HepG2 (cell line): ENCODE results near the gene SMIM36. TPM values are rescaled to one million over a fixed set of nuclear protein-coding genes. Genes with fewer than 3 reads are reported as not detected.

Source experiments
- ATAC-seq: fragments of 200-7000 bp; cut with Tn5 transposase; 3 replicates; pipeline ENCODE4 v1.9.1; 2020; ENCODE audit warnings: mild to moderate bottlenecking, moderate library complexity
- BruUV-seq: library from RNA; stranded (reverse); fragments of 400-500 nt; replicated peaks from 2 replicates; lab custom pipeline; 2021; lab: Mats Ljungman, UMichigan
- CTCF ChIA-PET: fragments of 300-600 bp; formaldehyde crosslinking; extraction: SDS; loops from one replicate; lab custom pipeline; 2021; ENCODE audit warnings: low total read pairs, inconsistent platforms, low intra/inter-chr PET ratio; lab: Yijun Ruan, JAX
- POLR2A ChIA-PET: fragments of 350-600 bp; sonication (Branson Sonifier 250); formaldehyde crosslinking; loops from one replicate; lab custom pipeline; 2020; ENCODE audit warnings: antibody characterized with exemption, inconsistent platforms; lab: Yijun Ruan, JAX
- DNase-seq: peaks from one replicate; pipeline ENCODE4 v3.0.0-alpha.2; 2015; ENCODE audit warnings: low spot score
- FAIRE-seq: peaks from 3 replicates; lab custom pipeline; 2011; peaks lifted over from hg19 to GRCh38; lab: Jason Lieb, UNC
- H2AFZ ChIP-seq: one replicate; pipeline ENCODE4 v1.6.1; 2011; ENCODE audit warnings: low read length, inconsistent platforms
- H3K27ac ChIP-seq: fragments of 300-600 bp; 3 replicates; pipeline ENCODE4 v1.8.0; 2011; ENCODE audit warnings: mixed run types, mild to moderate bottlenecking, mixed read lengths, low read length, inconsistent platforms; ENCODE audit not compliant: insufficient read depth; ENCODE audit errors: extremely low read length
- H3K27me3 ChIP-seq, 2 experiments: fragments of 200-600 bp in 1 of 2; 2 replicates in 1 of 2; 3 replicates in 1 of 2; pipeline versions ENCODE4 v1.6.0 to v1.8.0; 2011; ENCODE audit warnings: low read length in 2 of 2, mild to moderate bottlenecking in 2 of 2, moderate library complexity in 2 of 2, inconsistent platforms in 1 of 2; ENCODE audit not compliant: insufficient read depth in 2 of 2, control insufficient read depth in 1 of 2
- H3K36me3 ChIP-seq, 2 experiments: fragments of 200-600 bp in 1 of 2; replicated peaks in 1 of 2; 2 replicates in 1 of 2; 3 replicates in 1 of 2; pipeline versions ENCODE4 v1.5.1 to v1.8.0; 2011; ENCODE audit warnings: low read length in 2 of 2, inconsistent platforms in 1 of 2; ENCODE audit not compliant: insufficient read depth in 2 of 2, control insufficient read depth in 1 of 2
- H3K4me1 ChIP-seq: 2 replicates; pipeline ENCODE4 v1.5.1; 2012; ENCODE audit warnings: low read length, inconsistent platforms; ENCODE audit not compliant: insufficient read depth
- H3K4me2 ChIP-seq: 2 replicates; pipeline ENCODE4 v1.6.0; 2011; ENCODE audit warnings: low read depth, low read length, inconsistent platforms
- H3K4me3 ChIP-seq, 3 experiments: fragments of 200-600 bp in 1 of 3; sonication (generic), shearing (Covaris generic) in 1 of 3; replicated peaks in 1 of 3; 2 replicates each; pipeline ENCODE4 v1.5.1; 2011 to 2016; ENCODE audit warnings: low read length in 3 of 3, inconsistent platforms in 2 of 3, low read depth in 2 of 3, mild to moderate bottlenecking in 2 of 3, control low read depth in 1 of 3, mixed read lengths in 1 of 3; ENCODE audit not compliant: insufficient read depth in 1 of 3
- H3K79me2 ChIP-seq: one replicate; pipeline ENCODE4 v1.6.1; 2011; ENCODE audit warnings: low read length, inconsistent platforms; ENCODE audit not compliant: insufficient read depth
- H3K9ac ChIP-seq: 2 replicates; pipeline ENCODE4 v1.6.0; 2011; ENCODE audit warnings: mild to moderate bottlenecking, low read depth, low read length, inconsistent platforms; ENCODE audit not compliant: insufficient read depth
- H3K9me3 ChIP-seq: 2 replicates; pipeline ENCODE4 v1.5.1; 2012; ENCODE audit warnings: mild to moderate bottlenecking, low read length
- H4K20me1 ChIP-seq: 2 replicates; pipeline ENCODE4 v1.6.0; 2011; ENCODE audit warnings: inconsistent platforms, mild to moderate bottlenecking, low read length, moderate library complexity; ENCODE audit not compliant: insufficient read depth
- CENPT ChIP-seq: sonication (generic); formaldehyde crosslinking; IDR thresholded peaks from 2 replicates; pipeline ENCODE4 v1.8.0; 2022; ENCODE audit warnings: low read depth, mild to moderate bottlenecking, moderate library complexity, missing genetic modification reagents
- EHMT2 ChIP-seq: fragments of 200-600 bp; sonication (generic); IDR thresholded peaks from 2 replicates; pipeline ENCODE4 v1.7.0; 2017; ENCODE audit warnings: antibody characterized with exemption, low read depth, low read length, borderline replicate concordance
- FOSL2 ChIP-seq: sonication (generic); formaldehyde crosslinking; IDR thresholded peaks from 2 replicates; pipeline ENCODE4 v1.4.0; 2020; ENCODE audit warnings: missing genetic modification reagents
- HMGXB3 ChIP-seq: sonication (generic); formaldehyde crosslinking; IDR thresholded peaks from 2 replicates; pipeline ENCODE4 v1.4.0; 2020; ENCODE audit warnings: missing genetic modification reagents, borderline replicate concordance
- HNRNPK ChIP-seq: fragments of 200-400 bp; formaldehyde crosslinking; IDR thresholded peaks from 2 replicates; pipeline ENCODE4 v1.6.1; 2018; ENCODE audit warnings: low read length, low read depth, moderate library complexity, mild to moderate bottlenecking; ENCODE audit not compliant: poor library complexity, severe bottlenecking
- IKZF5 ChIP-seq: IDR thresholded peaks from 2 replicates; pipeline ENCODE4 v1.6.1; 2018; ENCODE audit warnings: missing genetic modification reagents, mild to moderate bottlenecking, missing compliant biosample characterization
- IRF2 ChIP-seq: IDR thresholded peaks from 2 replicates; pipeline ENCODE4 v1.6.1; 2018; ENCODE audit warnings: missing genetic modification reagents, missing compliant biosample characterization
- KMT2B ChIP-seq: IDR thresholded peaks from 2 replicates; pipeline ENCODE4 v1.6.1; 2016; ENCODE audit warnings: missing genetic modification reagents, missing compliant biosample characterization
- PAF1 ChIP-seq: IDR thresholded peaks from 2 replicates; pipeline ENCODE4 v1.6.1; 2016; ENCODE audit warnings: missing genetic modification reagents, missing compliant biosample characterization
- POLR2A ChIP-seq, 2 experiments: IDR thresholded peaks; 2 replicates each; pipeline ENCODE4 v1.6.1; 2011; ENCODE audit warnings: low read depth in 2 of 2, low read length in 2 of 2, mild to moderate bottlenecking in 1 of 2, moderate library complexity in 1 of 2; ENCODE audit not compliant: insufficient read depth in 1 of 2
- POLR2G ChIP-seq: fragments of 200-400 bp; formaldehyde crosslinking; IDR thresholded peaks from 2 replicates; pipeline ENCODE4 v1.6.1; 2018; ENCODE audit warnings: mild to moderate bottlenecking, low read depth, low read length, moderate library complexity
- RARA ChIP-seq: IDR thresholded peaks from 2 replicates; pipeline ENCODE4 v1.6.1; 2016; ENCODE audit warnings: missing genetic modification reagents, missing compliant biosample characterization
- RBFOX2 ChIP-seq: fragments of 200-400 bp; formaldehyde crosslinking; IDR thresholded peaks from 2 replicates; pipeline ENCODE4 v1.6.1; 2017; ENCODE audit warnings: low read depth, mild to moderate bottlenecking, low read length
- THAP7 ChIP-seq: sonication (generic); formaldehyde crosslinking; IDR thresholded peaks from 2 replicates; pipeline ENCODE4 v1.8.1; 2023; ENCODE audit warnings: mild to moderate bottlenecking, missing genetic modification reagents
- ZNF12 ChIP-seq: sonication (generic); formaldehyde crosslinking; IDR thresholded peaks from 2 replicates; pipeline ENCODE4 v1.5.0; 2020; ENCODE audit warnings: missing genetic modification reagents
- ZNF232 ChIP-seq: sonication (generic); formaldehyde crosslinking; IDR thresholded peaks from 2 replicates; pipeline ENCODE4 v1.4.0; 2020; ENCODE audit warnings: missing genetic modification reagents, borderline replicate concordance
- ZNF776 ChIP-seq: sonication (generic); formaldehyde crosslinking; IDR thresholded peaks from 2 replicates; pipeline ENCODE4 v1.4.0; 2020; ENCODE audit warnings: mild to moderate bottlenecking, missing genetic modification reagents
- WGBS: methylation state at CpG from one replicate; pipeline ENCODE4 v1.1.6; 2017; ENCODE audit warnings: low lambda C conversion rate; 5-methylcytosine and 5-hydroxymethylcytosine counted together
- in situ Hi-C: cut with HindIII; loops from 2 replicates; pipeline ENCODE4 v1.10.0; 2017; ENCODE audit warnings: low pct_unique_long_range_greater_than_20kb; ENCODE audit not compliant: extremely low pct_ligation_motif_present
- intact Hi-C: fragments of 100-400 bp; cut with micrococcal nuclease; formaldehyde crosslinking; loops from one replicate; pipeline ENCODE4 v1.10.0; 2022; ENCODE audit not compliant: unreplicated experiment
- polyA plus RNA-seq, 8 experiments: library from polyadenylated mRNA; depleted of rRNA in 3 of 8; stranded (reverse) in 7 of 8; unstranded in 1 of 8; fragments of >200 nt; fragmentation: Illumina TruSeq in 4 of 8; extraction: Trizol in 4 of 8; gene quantifications; 2 replicates each; pipeline versions ENCODE4 v1.2.1 to v1.2.3, GENCODE V29; 2011 to 2016; ENCODE audit warnings: low read depth in 4 of 8, missing spikeins in 1 of 8, mixed read lengths in 1 of 8; ENCODE audit not compliant: insufficient read depth in 1 of 8
- total RNA-seq, 5 experiments: library from RNA; depleted of rRNA; stranded (reverse); fragments of >200 nt; fragmentation: Illumina TruSeq; extraction: Trizol; gene quantifications; 2 replicates each; pipeline ENCODE4 v1.2.3, GENCODE V29; 2016; ENCODE audit warnings: low read depth in 1 of 5

SMIM36 gene
- total and polyA plus RNA-seq, 2 of the 13 experiments (the other 11 are each of a cell fraction or from before 2014, with no cell fraction given): not detected

- no peaks in the 10 kb centered on the region for H3K9me3 ChIP-seq
- no peak overlapping the region for H2AFZ ChIP-seq
- H3K36me3 ChIP-seq: peaks cover 7 to 61% of the 10 kb centered on the region in 2 experiments
- in situ Hi-C loops (no loop called here), intact Hi-C loops (no loop called here)
- H3K79me2 ChIP-seq: peaks cover 91% of the 10 kb centered on the region
- FAIRE-seq (no peak), DNase-seq (no peak)
- peak overlapping the region; percentile 92 for H3K4me2 ChIP-seq
- BruUV-seq: no TSS peak
- ChIA-PET CTCF (no interaction called here), POLR2A (interaction anchor here (1.0 to 9.0 kb wide), 6 partner anchors 8 to 130 kb away, joined by 3 to 127 read pairs (median 14); no protein-coding TSS in a partner anchor)
- no peaks in the 10 kb centered on the region for H4K20me1 ChIP-seq
- peak overlapping the region; percentile 1; the same call in 1 of the 2 replicates for H3K9ac ChIP-seq
- no peaks in the 10 kb centered on the region; a peak in 1 of 5 replicates for H3K27me3 ChIP-seq
- H3K27ac ChIP-seq: peak overlapping the region; percentile 45
- TF ChIP-seq HNRNPK (peak; percentile 76), KMT2B (CRISPR knock-in tag) (0 out of 2 replicates have a peak, but pooled peaks have one; percentile 21), CENPT (CRISPR knock-in tag) (no peak), ZNF232 (CRISPR knock-in tag) (0 out of 2 replicates have a peak, but pooled peaks have one; percentile 63), EHMT2 (no peak), ZNF776 (no peak), ZNF12 (CRISPR knock-in tag) (0 out of 2 replicates have a peak, but pooled peaks have one; percentile 11), IRF2 (0 out of 2 replicates have a peak, but pooled peaks have one; percentile 11), THAP7 (CRISPR knock-in tag) (0 out of 2 replicates have a peak, but pooled peaks have one; percentile 32), HMGXB3 (0 out of 2 replicates have a peak, but pooled peaks have one; percentile 12), RARA (no peak), RBFOX2 (peak; percentile 68), PAF1 (CRISPR knock-in tag) (peak; percentile 3; the same call in 1 of the 2 replicates), POLR2G (peak; percentile 38; the same call in 1 of the 2 replicates), FOSL2 (0 out of 2 replicates have a peak, but pooled peaks have one; percentile 11), IKZF5 (0 out of 2 replicates have a peak, but pooled peaks have one; percentile 25), POLR2A (IDR thresholded peaks at IDR 0.05; ENCODE audit: insufficient read depth in 1 of 2, low read depth in 2 of 2, low read length in 2 of 2) (peak in 1 of 2 experiments; percentile 0; a peak in 1 of 4 replicates)
- TF ChIP-seq, all 625 proteins: peak for 13
- Histone ChIP-seq H3K4me3 (no peak overlapping the region; a peak in 1 of 6 replicates), H3K4me1 (peaks cover 87% of the 10 kb centered on the region)
- no peak for ATAC-seq
- 79% methylated on average over 4 of the region's 4 CpGs for WGBS
These were observed 94.7 kb downstream of the SMIM36 start for GRCh38 chr17:55416470-55417052.
